GM18498 (cell line): Measurements from ENCODE around the gene DNAI1.
"Not testable (repeated sequence)": the region's sequence is repeated elsewhere in the genome, so short reads cannot be mapped to it uniquely, and the experiment has no call there.

Experiments
- ATAC-seq: cut with Tn5 transposase; IDR thresholded peaks from one replicate; pipeline ENCODE4 v1.9.1; 2021; ENCODE audit warnings: mild to moderate bottlenecking, moderate library complexity; ENCODE audit not compliant: unreplicated experiment

The DNAI1 gene

GRCh38 chr9:34450644-34451043 is 8.0 kb upstream of the DNAI1 start:
- no peak for ATAC-seq

DNA sequence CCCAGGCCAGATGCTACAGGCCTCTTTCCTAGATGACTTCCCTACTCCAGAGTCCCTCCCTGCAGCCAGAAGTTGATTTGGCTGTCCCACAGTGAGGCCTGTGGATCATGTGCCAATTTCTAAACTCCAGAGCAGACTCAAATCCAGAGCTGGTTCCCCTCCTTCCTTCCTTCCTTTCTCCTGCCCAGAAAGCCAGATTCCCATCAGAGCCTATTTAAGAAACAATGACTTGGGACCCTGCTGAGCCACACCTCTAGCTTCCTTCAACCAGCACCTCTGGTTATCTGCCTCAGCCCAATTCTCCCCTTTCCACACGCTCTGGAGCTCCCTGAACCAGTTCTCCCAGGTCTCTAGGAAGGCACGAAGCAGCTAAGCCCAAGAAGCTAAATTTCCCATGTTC is 7.5 kb upstream of the DNAI1 start:
- no peak for ATAC-seq

- ATAC-seq, result peak; percentile 61
Observed at GRCh38 chr9:34451545-34451944, 7.1 kb upstream of the DNAI1 start.

DNA sequence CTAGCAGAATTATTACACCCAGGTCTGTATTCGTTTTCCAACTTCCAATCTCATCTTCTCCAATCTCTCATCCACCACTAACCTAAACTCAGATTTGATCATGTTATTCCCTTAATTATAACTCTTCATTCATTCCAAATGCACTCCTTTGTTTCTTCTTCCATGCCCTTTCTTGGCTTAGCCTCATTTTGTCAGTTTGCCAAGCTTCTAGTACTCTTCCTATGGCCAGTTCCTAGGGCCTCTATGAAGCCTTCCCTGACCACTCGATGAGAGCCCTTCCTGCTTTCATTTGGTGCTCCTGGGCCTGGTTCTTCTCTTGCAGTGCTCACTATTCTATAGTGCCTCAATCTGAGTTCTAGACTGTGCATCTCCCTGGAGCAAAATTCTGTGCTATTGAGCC is 6.0 kb upstream of the DNAI1 start:
- no peak for ATAC-seq

DNA sequence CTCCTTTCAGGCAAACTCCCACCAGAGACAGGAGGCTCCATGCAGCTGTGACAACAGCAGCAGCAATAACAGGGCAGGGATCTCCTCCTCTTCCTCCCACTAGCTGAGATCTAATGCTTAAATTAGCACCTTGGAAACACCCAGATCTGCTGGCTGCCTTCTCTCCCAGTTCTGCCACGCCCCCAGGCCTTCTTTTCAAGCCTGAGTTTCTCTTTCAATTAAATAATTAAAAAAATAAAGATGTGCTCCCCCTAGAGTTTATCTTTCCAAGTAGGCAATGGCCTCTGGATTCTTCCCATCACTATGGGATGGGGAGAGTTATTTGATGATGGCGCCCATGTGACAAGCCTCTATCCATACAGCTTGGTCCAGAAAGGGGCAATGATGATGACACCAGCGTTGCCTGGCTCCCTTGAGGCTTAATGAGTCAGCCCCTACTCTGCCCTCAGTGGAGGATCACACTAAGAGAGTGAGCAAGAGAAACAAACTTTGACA is 4.0 kb upstream of the DNAI1 start:
- ATAC-seq, result no peak

- no peak for ATAC-seq
Observed at GRCh38 chr9:34456151-34456550, 2.5 kb upstream of the DNAI1 start.

GRCh38 chr9:34456746-34457145 is 1.9 kb upstream of the DNAI1 start:
- ATAC-seq, result no peak

- no peak for ATAC-seq
Observed at GRCh38 chr9:34457266-34458012, 1.2 kb upstream of the DNAI1 start.

DNA sequence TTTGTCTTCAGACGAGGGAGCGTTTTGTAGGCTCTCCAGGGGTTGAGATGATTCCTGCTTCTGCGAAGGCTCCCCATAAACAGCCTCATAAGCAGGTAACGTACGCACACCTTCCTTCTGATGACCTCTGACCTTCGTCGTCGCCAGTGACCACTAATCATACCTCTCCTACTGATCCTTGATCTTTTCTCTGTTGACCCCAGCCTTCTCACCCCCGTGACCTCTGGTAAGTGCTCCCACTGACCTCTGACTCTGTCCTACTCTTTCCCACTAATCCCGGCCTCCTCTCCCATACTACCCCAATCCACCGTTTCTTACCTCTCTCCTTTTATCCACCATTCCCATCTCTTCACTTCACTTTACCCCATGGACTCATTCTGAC is 345 bp downstream of the DNAI1 start:
- ATAC-seq, result no peak

DNA sequence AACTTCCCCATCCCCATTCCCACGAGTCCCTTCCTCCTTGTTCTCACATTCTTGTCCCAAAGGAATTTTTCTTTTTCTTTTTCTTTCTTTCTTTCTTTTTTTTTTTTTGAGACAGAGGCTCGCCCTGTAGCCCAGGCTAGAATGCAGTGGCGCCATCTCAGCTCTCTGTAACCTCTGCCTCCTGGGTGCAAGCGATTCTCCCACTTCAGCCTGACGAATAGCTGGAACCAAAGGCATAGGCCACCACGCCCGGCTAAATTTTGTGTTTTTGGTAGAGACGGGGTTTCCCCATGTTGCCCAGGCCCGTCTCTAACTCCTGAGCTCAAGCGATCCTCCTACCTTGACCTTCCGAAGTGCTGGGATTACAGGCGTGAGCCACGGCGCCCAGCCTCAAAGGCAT is 751 bp downstream of the DNAI1 start:
- no peak for ATAC-seq

- ATAC-seq, result no peak
Observed at GRCh38 chr9:34459941-34460340, 1.3 kb downstream of the DNAI1 start.

GRCh38 chr9:34463098-34463900 is 4.7 kb downstream of the DNAI1 start:
- ATAC-seq, result no peak

DNA sequence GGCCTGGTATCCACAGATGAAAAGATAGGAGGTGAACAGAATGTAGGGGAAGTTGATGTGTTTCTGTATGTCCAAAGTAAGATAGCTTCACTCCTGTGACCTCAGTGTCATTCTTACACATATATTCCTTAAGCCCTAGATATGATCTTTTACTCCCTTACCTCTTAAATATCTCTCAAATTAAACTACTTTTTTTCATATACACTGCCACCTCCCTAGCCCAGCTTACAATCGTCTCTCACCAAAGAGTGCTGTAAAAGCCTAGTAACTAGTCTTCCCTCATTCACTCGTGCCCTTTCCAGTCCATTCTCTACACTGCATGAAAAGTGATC is 5.3 kb downstream of the DNAI1 start:
- no peak for ATAC-seq

DNA sequence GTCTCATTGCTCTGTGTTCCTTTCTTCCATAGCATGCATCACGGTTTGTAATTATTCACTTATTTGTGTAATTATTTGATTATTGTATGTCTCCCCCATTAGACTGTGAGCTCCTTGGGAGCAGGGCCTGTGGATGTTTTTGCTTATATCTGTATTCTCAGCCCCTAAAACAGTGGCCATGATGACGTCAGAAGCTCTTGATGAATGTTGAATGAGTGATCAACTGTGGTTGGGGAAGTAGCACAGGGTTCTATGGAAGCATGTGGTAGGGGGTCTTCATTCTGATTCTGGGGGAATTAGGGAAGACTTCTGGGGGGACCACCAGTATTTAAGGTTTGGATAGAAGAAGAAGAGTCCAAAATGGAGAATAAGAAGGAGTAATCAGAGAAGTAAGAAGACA is 6.0 kb downstream of the DNAI1 start:
- no peak for ATAC-seq

GRCh38 chr9:34465468-34465867 is 6.9 kb downstream of the DNAI1 start:
- ATAC-seq, result no peak

GRCh38 chr9:34475097-34475496 is 16.5 kb downstream of the DNAI1 start:
- ATAC-seq, result no peak

GRCh38 chr9:34477541-34477940 is 18.9 kb downstream of the DNAI1 start:
- ATAC-seq, result no peak

GRCh38 chr9:34479431-34479866 is 20.8 kb downstream of the DNAI1 start:
- no peak for ATAC-seq

DNA sequence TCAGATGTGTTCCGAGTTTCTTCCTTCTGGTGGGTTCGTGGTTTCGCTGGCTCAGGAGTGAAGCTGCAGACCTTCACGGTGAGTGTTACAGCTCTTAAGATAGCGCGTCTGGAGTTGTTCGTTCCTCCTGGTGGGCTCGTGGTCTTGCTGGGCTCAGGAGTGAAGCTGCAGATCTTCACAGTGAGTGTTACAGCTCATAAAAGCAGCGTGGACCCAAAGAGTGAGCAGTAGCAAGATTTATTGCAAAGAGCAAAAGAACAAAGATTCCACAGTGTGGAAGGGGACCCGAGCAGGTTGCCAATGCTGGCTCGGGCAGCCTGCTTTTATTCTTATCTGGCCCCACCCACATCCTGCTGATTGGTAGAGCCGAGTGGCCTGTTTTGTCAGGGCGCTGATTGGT is 23.0 kb downstream of the DNAI1 start:
- ATAC-seq, result not testable (repeated sequence)

DNA sequence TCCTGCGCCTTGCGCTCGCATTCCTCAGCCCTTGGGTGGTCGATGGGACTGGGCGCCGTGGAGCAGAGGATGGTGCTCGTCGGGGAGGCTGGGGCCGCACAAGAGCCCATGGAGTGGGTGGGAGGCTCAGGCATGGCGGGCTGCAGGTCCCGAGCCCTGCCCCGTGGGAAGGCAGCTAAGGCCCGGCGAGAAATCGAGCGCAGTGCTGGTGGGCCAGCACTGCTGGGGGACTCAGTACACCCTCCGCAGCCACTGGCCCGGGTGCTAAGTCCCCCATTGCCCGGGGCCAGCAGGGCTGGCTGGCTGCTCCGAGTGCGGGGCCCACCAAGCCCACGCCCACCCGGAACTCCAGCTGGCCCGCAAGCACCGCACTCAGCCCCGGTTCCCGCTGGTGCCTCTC is 24.1 kb downstream of the DNAI1 start:
- not testable (repeated sequence) for ATAC-seq

DNA sequence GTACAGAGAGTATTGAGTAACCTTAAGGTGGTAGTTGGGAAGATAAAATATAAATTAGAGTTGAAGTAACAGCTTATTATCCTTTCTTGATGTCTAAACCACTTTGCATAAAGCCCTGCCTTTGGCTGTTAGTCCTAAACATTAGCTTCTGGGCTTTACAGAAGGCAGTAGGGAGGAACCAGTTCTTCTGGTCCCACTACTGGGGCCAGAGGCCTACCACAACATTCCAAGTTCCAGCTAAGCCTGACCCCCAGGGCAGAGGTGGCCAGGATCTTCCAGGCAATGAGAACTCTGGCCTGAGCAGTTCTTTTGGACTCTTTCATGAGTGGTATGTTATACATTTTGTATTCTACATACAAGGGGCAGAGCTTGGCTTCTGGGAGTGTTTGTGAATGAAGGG is 26.1 kb downstream of the DNAI1 start:
- ATAC-seq, result no peak

- no peak for ATAC-seq
Observed at GRCh38 chr9:34485822-34486221, 27.2 kb downstream of the DNAI1 start.
